Astrocyte (in vitro differentiated cells and primary cell): ENCODE data around the gene GDPD5. TPM values are rescaled to one million over a fixed set of nuclear protein-coding genes. Genes with fewer than 3 reads are reported as not detected.

ENCODE experiments used
- DNase-seq: peaks from one replicate; pipeline ENCODE4 v3.0.0-alpha.2; 2010; ENCODE audit warnings: low read depth
- FAIRE-seq: peaks from 2 replicates; lab custom pipeline; 2011; peaks lifted over from hg19 to GRCh38; lab: Jason Lieb, UNC
- H2AFZ ChIP-seq: 2 replicates; pipeline ENCODE4 v1.6.0; 2012; ENCODE audit warnings: low read depth, low read length, inconsistent platforms
- H3K27ac ChIP-seq: 2 replicates; pipeline ENCODE4 v1.5.1; 2011; ENCODE audit warnings: low read depth, low read length, inconsistent platforms
- H3K27me3 ChIP-seq: 2 replicates; pipeline ENCODE4 v1.6.0; 2011; ENCODE audit warnings: low read length, inconsistent platforms; ENCODE audit not compliant: insufficient read depth
- H3K36me3 ChIP-seq: 2 replicates; pipeline ENCODE4 v1.5.1; 2011; ENCODE audit warnings: low read length, inconsistent platforms; ENCODE audit not compliant: insufficient read depth
- H3K4me1 ChIP-seq: 2 replicates; pipeline ENCODE4 v1.5.1; 2011; ENCODE audit warnings: low read length, inconsistent platforms; ENCODE audit not compliant: insufficient read depth
- H3K4me2 ChIP-seq: 2 replicates; pipeline ENCODE4 v1.6.0; 2012; ENCODE audit warnings: low read length, inconsistent platforms
- H3K4me3 ChIP-seq: 2 replicates; pipeline ENCODE4 v1.5.1; 2011; ENCODE audit warnings: low read depth, mild to moderate bottlenecking, low read length, inconsistent platforms; ENCODE audit not compliant: insufficient read depth
- H3K79me2 ChIP-seq: 2 replicates; pipeline ENCODE4 v1.6.0; 2012; ENCODE audit warnings: mild to moderate bottlenecking, low read length, inconsistent platforms; ENCODE audit not compliant: insufficient read depth
- H3K9ac ChIP-seq: 2 replicates; pipeline ENCODE4 v1.6.0; 2012; ENCODE audit warnings: mild to moderate bottlenecking, low read length, inconsistent platforms
- H3K9me3 ChIP-seq: 2 replicates; pipeline ENCODE4 v1.5.1; 2012; ENCODE audit warnings: low read depth, mild to moderate bottlenecking, low read length, inconsistent platforms; ENCODE audit not compliant: insufficient read depth
- H4K20me1 ChIP-seq: 2 replicates; pipeline ENCODE4 v1.6.0; 2012; ENCODE audit warnings: low read length, inconsistent platforms; ENCODE audit not compliant: insufficient read depth
- H3K27ac Mint-ChIP-seq: one replicate; pipeline ENCODE4 v1.8.0; 2021; ENCODE audit warnings: mild to moderate bottlenecking, mixed read lengths; ENCODE audit not compliant: unreplicated experiment
- H3K27me3 Mint-ChIP-seq: one replicate; pipeline ENCODE4 v1.8.0; 2021; ENCODE audit warnings: low read depth, mixed read lengths; ENCODE audit not compliant: unreplicated experiment
- H3K36me3 Mint-ChIP-seq: one replicate; pipeline ENCODE4 v1.8.0; 2021; ENCODE audit warnings: low read depth, mixed read lengths; ENCODE audit not compliant: unreplicated experiment
- H3K4me1 Mint-ChIP-seq: one replicate; pipeline ENCODE4 v1.8.0; 2021; ENCODE audit warnings: low read depth, mixed read lengths; ENCODE audit not compliant: unreplicated experiment
- H3K4me3 Mint-ChIP-seq: one replicate; pipeline ENCODE4 v1.8.0; 2021; ENCODE audit warnings: mild to moderate bottlenecking, moderate library complexity, mixed read lengths; ENCODE audit not compliant: unreplicated experiment
- H3K9me3 Mint-ChIP-seq: one replicate; pipeline ENCODE4 v1.8.0; 2021; ENCODE audit warnings: mild to moderate bottlenecking, mixed read lengths; ENCODE audit not compliant: unreplicated experiment
- CTCF ChIP-seq: IDR thresholded peaks from 2 replicates; pipeline ENCODE4 v1.5.1; 2011; ENCODE audit warnings: low read depth, mild to moderate bottlenecking, inconsistent platforms, low read length, moderate library complexity; ENCODE audit not compliant: insufficient read depth
- EZH2 ChIP-seq: IDR thresholded peaks from 2 replicates; pipeline ENCODE4 v1.6.1; 2012; ENCODE audit warnings: mild to moderate bottlenecking, low read length, inconsistent platforms; ENCODE audit not compliant: insufficient read depth
- total RNA-seq: library from RNA; stranded (reverse); gene quantifications from 2 replicates; pipeline ENCODE4 v1.2.1, GENCODE V29; 2021

GDPD5 gene
- total RNA-seq, 1 donor from 2014 or later, result 9.4 TPM

GRCh38 chr11:75555079-75555811 lies 29.5 kb upstream of the GDPD5 start:
- peak overlapping the region; percentile 80 for H3K27ac ChIP-seq
- peak overlapping the region; percentile 57 for H2AFZ ChIP-seq
- peak overlapping the region; percentile 73 for H3K4me2 ChIP-seq
- H4K20me1 ChIP-seq, result no peaks in the 10 kb centered on the region
- H3K4me1 Mint-ChIP-seq, result peaks cover 34% of the 10 kb centered on the region
- H3K27ac Mint-ChIP-seq, result peak overlapping the region; percentile 96
- FAIRE-seq (no peak), DNase-seq (no peak)
- no peaks in the 10 kb centered on the region for H3K79me2 ChIP-seq
- H3K36me3 ChIP-seq, result no peaks in the 10 kb centered on the region
- H3K27me3 ChIP-seq, result no peaks in the 10 kb centered on the region
- peaks cover 43% of the 10 kb centered on the region for H3K4me1 ChIP-seq
- H3K9me3 ChIP-seq, result no peaks in the 10 kb centered on the region
- H3K9ac ChIP-seq, result peak overlapping the region; percentile 74
- H3K27me3 Mint-ChIP-seq, result no peaks in the 10 kb centered on the region
- H3K4me3 Mint-ChIP-seq, result peak overlapping the region; percentile 12
- H3K4me3 ChIP-seq, result no peak overlapping the region
- TF ChIP-seq EZH2, result no peak
- TF ChIP-seq CTCF, result no peak
- H3K9me3 Mint-ChIP-seq, result no peaks in the 10 kb centered on the region
- no peaks in the 10 kb centered on the region for H3K36me3 Mint-ChIP-seq

GRCh38 chr11:75554258-75555022 lies 28.7 kb upstream of the GDPD5 start:
- H4K20me1 ChIP-seq, result no peaks in the 10 kb centered on the region
- peak overlapping the region; percentile 96 for H3K27ac Mint-ChIP-seq
- no peaks in the 10 kb centered on the region for H3K36me3 Mint-ChIP-seq
- no peaks in the 10 kb centered on the region for H3K36me3 ChIP-seq
- peaks cover 27% of the 10 kb centered on the region for H3K4me1 Mint-ChIP-seq
- H3K4me2 ChIP-seq, result peak overlapping the region; percentile 73
- H3K9me3 Mint-ChIP-seq, result no peaks in the 10 kb centered on the region
- H3K4me1 ChIP-seq, result peaks cover 37% of the 10 kb centered on the region
- H3K27me3 ChIP-seq, result no peaks in the 10 kb centered on the region
- peak; percentile 81 for FAIRE-seq
- H2AFZ ChIP-seq, result peak overlapping the region; percentile 57
- peak overlapping the region; percentile 34 for H3K4me3 Mint-ChIP-seq
- no peak overlapping the region for H3K4me3 ChIP-seq
- peak overlapping the region; percentile 74 for H3K9ac ChIP-seq
- H3K27ac ChIP-seq, result peak overlapping the region; percentile 80
- TF ChIP-seq EZH2, result no peak
- no peak for TF ChIP-seq CTCF
- H3K27me3 Mint-ChIP-seq, result no peaks in the 10 kb centered on the region
- H3K9me3 ChIP-seq, result no peaks in the 10 kb centered on the region
- peak; percentile 99 for DNase-seq
- no peaks in the 10 kb centered on the region for H3K79me2 ChIP-seq
